Right atrium auricular region (tissue), 2 donors: ENCODE data around the gene ZNF91. TPM values are rescaled to one million over a fixed set of nuclear protein-coding genes. Genes with fewer than 3 reads are reported as not detected.
"Not testable (repeated sequence)": the region's sequence is repeated elsewhere in the genome, so short reads cannot be mapped to it uniquely, and the experiment has no call there.

Experiments used
- DNase-seq: peaks from one replicate; pipeline ENCODE4 v3.0.0-alpha.2; 2019; ENCODE audit warnings: low spot score
- H3K27ac ChIP-seq, 2 donors: fragments of 200-600 bp; sonication (generic); 1 replicate in 1 of 2; 2 replicates in 1 of 2; pipeline ENCODE4 v1.5.1; 2016 to 2019
- H3K27me3 ChIP-seq, 2 donors: fragments of 200-600 bp; sonication (generic); one replicate each; pipeline versions ENCODE4 v1.5.1 to v1.6.0; 2017 to 2019
- H3K36me3 ChIP-seq: fragments of 200-600 bp; sonication (generic); one replicate; pipeline ENCODE4 v1.5.1; 2016
- H3K4me1 ChIP-seq, 2 donors: fragments of 200-600 bp; sonication (generic); one replicate each; pipeline versions ENCODE4 v1.5.1 to v1.6.0; 2017 to 2019
- H3K4me3 ChIP-seq, 2 donors: fragments of 200-600 bp; sonication (generic); 1 replicate in 1 of 2; 2 replicates in 1 of 2; pipeline ENCODE4 v1.5.1; 2017 to 2019; ENCODE audit warnings: mild to moderate bottlenecking in 1 of 2, moderate library complexity in 1 of 2
- H3K9me3 ChIP-seq, 2 donors: fragments of 200-600 bp; sonication (generic); one replicate each; pipeline ENCODE4 v1.5.1; 2019
- total RNA-seq, 2 donors: library from RNA; depleted of rRNA; stranded (reverse); fragments of >200 nt; gene quantifications; one replicate each; pipeline ENCODE4 v1.1.0, GENCODE V29; 2016
- TF ChIP-seq, protein P1 (sequence below), 2 donors: fragments of 200-600 bp; sonication (generic); IDR thresholded peaks; one replicate each; pipeline ENCODE4 v1.5.1; 2019; ENCODE audit warnings: antibody characterized with exemption in 2 of 2

The ZNF91 gene
- total RNA-seq, 2 donors from 2014 or later, result 101 TPM

- Histone ChIP-seq H3K27ac (no peak overlapping the region), H3K36me3 (no peaks in the 10 kb centered on the region), H3K4me3 (no peak overlapping the region)
These were observed 89.7 kb downstream of the ZNF91 start for GRCh38 chr19:23305555-23305954.

DNA sequence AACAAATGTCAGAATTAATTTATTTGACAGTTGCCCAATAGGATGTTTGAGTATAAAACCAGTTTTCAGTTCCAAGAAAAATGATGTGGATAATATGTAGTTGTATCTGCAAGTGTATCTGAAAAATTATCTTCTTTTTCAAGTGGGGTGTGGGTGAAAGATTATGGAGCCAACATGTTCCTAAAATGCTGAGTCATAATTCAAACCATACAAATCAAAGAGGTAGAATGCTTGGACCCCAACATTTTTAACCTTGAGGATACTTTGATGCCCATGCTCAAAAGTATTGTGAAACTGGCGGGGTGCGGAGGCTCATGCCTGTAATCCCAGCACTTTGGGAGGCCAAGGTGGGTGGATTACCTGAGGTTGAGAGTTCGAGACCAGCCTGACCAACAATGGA is 91.0 kb downstream of the ZNF91 start:
- peak; percentile 21 for DNase-seq
- no peak overlapping the region for H3K4me3 ChIP-seq
- TF ChIP-seq, protein P1, sequence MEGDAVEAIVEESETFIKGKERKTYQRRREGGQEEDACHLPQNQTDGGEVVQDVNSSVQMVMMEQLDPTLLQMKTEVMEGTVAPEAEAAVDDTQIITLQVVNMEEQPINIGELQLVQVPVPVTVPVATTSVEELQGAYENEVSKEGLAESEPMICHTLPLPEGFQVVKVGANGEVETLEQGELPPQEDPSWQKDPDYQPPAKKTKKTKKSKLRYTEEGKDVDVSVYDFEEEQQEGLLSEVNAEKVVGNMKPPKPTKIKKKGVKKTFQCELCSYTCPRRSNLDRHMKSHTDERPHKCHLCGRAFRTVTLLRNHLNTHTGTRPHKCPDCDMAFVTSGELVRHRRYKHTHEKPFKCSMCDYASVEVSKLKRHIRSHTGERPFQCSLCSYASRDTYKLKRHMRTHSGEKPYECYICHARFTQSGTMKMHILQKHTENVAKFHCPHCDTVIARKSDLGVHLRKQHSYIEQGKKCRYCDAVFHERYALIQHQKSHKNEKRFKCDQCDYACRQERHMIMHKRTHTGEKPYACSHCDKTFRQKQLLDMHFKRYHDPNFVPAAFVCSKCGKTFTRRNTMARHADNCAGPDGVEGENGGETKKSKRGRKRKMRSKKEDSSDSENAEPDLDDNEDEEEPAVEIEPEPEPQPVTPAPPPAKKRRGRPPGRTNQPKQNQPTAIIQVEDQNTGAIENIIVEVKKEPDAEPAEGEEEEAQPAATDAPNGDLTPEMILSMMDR (IDR thresholded peaks at IDR 0.05), result no peak
- H3K27me3 ChIP-seq, result no peaks in the 10 kb centered on the region
- H3K4me1 ChIP-seq, result no peaks in the 10 kb centered on the region
- H3K27ac ChIP-seq, result no peak overlapping the region
- no peaks in the 10 kb centered on the region for H3K9me3 ChIP-seq
- H3K36me3 ChIP-seq, result no peaks in the 10 kb centered on the region

More at GRCh38 chr19:23305555-23305954, 89.7 kb downstream of the ZNF91 start:
- Histone ChIP-seq H3K4me1 (no peaks in the 10 kb centered on the region), H3K27me3 (no peaks in the 10 kb centered on the region), H3K9me3 (no peaks in the 10 kb centered on the region)
- TF ChIP-seq, protein P1 (IDR thresholded peaks at IDR 0.05), result no peak
- DNase-seq, result no peak

- Histone ChIP-seq H3K27me3 (no peaks in the 10 kb centered on the region), H3K4me3 (no peak overlapping the region), H3K4me1 (no peaks in the 10 kb centered on the region), H3K27ac (no peak overlapping the region), H3K36me3 (no peaks in the 10 kb centered on the region), H3K9me3 (no peaks in the 10 kb centered on the region)
- DNase-seq, result no peak
- TF ChIP-seq, protein P1 (IDR thresholded peaks at IDR 0.05), result no peak
These were observed 101.1 kb downstream of the ZNF91 start for GRCh38 chr19:23294141-23294540.

DNA sequence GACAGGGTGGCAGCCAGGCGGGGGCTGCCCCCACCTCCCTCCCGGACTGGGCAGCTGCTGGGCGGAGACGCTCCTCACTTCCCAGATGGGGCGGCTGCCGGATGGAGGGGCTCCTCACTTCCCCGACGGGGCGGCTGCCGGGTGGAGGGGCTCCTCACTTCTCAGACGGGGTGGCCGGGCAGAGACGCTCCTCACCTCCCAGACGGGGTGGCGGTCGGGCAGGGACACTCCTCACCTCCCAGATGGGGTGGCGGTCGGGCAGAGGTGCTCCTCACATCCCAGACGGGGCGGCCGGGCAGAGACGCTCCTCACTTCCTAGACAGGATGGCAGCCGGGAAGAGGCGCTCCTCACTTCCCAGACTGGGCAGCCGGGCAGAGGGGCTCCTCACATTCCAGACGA is 105.3 kb downstream of the ZNF91 start:
- H3K27me3 ChIP-seq, H3K36me3 ChIP-seq, H3K27ac ChIP-seq, DNase-seq, H3K4me1 ChIP-seq, H3K9me3 ChIP-seq, H3K4me3 ChIP-seq: not testable (repeated sequence)

Other genes with a start within 250 kb of the ZNF91 start
- gene ZNF724, start 145.1 kb downstream of the ZNF91 start, total RNA-seq, result 1 to 10 TPM; 1.4 TPM